GM21723 (cell line): ENCODE results near the gene DNAJC12.
"Not testable (repeated sequence)": the region's sequence is repeated elsewhere in the genome, so short reads cannot be mapped to it uniquely, and the experiment has no call there.

ENCODE experiments used
- ATAC-seq: cut with Tn5 transposase; IDR thresholded peaks from one replicate; pipeline ENCODE4 v1.9.1; 2021; ENCODE audit warnings: mild to moderate bottlenecking, moderate library complexity; ENCODE audit not compliant: unreplicated experiment

The DNAJC12 gene

DNA sequence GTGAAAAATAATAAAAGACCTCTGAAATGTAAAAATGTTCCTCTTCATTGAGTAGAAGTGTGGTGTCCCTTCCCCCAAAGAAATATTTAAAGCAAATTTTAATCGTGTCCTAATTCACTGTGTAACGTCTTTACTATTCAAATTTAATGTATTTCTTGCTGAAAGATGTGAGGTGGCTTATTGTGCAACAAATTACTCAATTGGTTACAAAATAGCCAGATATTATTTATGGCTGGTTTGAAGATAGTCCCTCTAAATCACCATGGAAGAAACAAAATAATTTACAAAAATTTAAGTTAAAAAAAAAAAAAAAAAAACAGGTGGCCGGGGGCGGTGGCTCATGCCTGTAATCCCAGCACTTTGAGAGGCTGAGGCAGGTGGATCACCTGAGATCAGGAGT, 43.7 kb downstream of the DNAJC12 start:
- no peak for ATAC-seq

DNA sequence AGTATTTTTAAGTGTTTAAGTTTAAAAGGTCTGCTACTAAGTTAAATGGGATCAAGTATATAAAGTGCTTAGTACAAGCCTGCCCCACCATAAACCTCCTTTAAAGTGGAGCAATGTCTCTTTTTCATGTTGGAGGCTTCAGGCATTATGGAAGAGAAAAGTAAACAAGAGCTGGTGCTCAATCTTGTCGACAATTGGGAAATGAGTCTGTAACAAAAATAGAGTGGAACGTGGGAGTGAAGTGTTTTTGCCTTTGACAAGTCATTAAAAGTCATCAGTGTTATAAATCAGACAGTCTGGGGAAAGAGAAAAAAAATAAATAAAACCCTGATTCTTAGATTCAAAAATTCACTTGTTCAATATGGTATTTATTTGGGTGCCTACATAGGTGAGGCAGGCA, 44.7 kb downstream of the DNAJC12 start:
- ATAC-seq = no peak

DNA sequence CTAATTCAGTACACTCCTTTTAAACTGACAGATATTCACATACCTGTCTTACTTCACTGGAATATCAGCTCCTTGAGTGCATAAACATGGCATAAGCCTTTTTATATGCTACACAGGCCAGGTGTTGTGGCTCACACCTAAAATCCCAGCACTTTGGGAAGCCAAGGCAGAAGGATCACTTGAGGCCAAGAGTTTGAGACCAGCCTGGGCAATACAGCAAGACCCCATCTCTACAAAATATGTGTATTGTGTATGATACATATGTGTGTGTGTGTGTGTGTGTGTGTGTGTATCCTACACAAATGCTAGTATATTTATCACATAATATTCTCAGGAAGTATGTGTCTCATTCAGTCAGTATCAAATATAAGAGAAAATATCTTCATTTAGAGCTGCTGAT, 45.3 kb downstream of the DNAJC12 start:
- ATAC-seq = no peak

GRCh38 chr10:67790534-67791408, 47.2 kb downstream of the DNAJC12 start:
- no peak for ATAC-seq

DNA sequence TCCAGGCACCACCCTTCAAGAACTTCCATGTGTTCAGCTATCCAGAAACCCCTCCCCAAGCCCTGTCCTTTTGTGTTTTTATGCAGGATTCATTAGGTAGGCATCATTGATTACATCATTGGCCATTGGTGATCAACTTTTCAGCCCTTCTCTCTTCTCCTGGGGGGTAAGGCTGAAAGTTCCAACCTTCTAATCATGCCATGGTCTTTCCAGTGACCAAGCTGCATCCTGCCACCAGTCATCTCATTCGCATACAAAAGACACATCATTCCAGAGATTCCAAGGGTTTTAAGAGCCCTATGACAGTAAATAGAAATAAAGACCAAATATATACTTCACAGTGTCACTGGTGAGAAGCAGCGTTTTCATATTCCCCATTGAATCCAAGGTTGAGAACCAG, 48.2 kb downstream of the DNAJC12 start:
- no peak for ATAC-seq

DNA sequence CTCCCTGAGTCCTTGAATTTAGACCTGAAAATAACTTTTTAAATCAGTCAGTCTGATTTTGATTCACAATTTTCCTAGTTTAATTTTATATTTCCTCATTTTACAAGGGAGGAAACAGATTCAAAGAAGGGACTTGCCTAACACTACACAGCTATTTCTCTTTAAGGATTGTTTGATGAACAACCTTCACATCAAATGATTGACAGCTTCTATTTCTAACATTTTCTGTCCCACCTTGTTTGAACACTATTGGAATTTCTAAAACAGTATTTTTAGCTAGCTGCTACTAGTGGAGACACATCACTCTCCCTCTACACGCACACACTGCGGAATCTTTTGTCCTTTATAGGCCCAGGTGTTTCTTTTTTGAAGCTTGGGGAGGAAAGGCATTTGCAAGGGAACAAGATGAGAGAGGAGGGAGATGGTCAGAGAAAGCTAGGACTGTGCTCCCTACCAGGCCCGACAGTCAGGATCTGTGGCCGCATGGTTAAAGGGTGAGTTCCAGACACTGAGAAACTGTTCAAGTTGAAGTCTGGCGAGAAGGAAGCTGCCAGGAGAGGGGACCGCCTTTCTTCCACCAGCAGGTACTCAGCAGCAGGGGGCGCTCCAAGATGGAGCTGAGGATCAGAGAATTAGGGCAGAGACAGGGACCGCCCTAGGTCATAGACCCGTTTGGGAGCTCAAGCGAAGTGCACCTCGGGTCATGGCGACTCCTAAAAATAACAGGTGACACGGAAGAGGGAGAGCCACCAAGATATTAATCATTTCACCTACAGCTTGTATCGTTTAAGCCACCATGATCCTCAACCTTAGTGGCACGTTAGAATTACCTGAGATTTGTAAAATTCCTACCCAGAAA, 49.7 kb downstream of the DNAJC12 start:
- ATAC-seq = peak; percentile 83

- no peak for ATAC-seq
These were observed 52.9 kb downstream of the DNAJC12 start for GRCh38 chr10:67785098-67785497.

DNA sequence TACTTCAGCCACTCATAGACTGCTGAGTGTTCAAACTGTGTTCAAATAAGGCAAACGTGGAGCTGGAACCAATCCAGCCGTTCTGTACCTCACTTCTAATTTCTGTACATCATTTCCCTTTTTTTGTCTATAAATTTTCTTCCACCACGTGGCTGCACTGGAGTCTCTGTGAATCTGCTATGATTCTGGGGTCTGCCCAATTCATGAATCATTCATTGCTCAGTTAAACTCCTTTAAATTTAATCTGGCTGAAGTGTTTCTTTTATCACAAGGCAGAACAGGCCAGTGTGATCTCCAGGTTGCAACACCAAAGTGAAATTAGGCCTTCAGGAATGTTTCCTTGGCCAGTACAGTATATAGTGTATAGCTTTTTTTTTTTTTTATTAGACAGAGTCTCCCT, 53.5 kb downstream of the DNAJC12 start:
- ATAC-seq = no peak

DNA sequence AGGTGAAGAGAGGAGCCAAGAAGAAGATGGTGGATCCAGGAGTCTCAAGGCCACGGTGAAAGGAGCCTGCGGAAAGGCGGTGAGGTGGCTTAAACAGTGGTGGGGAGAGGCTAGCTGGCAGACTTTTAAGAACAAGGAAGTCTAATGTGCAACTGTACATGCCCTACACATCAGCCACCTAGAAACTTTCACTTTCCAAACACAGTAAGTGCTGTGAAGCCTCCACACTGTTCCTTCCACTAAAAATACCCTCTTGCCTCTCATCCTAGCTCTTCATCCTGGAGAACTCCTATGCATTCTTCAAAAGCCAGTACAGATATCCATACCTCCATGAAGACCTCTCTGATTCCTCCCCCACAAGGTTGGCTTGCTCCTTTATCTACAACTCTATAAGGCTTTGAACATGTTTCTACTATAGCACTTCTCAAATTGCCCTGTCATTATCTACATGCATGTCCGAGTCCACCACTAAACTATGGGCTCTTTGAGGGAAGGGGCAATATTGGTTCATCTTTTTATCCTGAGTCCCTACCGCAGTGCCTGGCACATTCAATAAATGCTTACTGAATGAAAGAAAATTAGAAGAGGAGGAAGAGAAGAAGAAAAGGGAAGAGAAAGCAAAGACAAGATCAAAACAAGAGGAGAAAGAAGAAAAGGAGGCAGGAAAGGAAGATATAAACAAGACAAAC, 54.2 kb downstream of the DNAJC12 start:
- peak; percentile 41 for ATAC-seq

DNA sequence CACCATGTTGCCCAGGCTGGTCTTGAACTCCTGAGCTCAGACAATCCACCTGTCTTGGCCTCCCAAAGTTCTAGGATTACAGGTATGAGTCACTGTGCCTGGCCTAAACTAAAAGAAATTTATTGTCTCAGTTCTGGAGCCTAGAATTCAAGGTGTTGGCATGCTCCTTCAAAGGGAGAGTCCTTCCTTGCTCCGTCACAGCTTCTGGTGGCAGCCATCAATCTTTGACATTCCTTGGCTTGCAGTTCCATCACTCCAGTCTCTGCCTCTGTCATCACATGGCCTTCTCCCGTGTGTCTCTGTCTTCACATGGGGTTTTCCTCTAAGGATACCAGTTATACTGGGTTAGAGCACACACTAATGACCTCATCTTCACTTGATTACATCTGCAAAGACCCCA, 55.5 kb downstream of the DNAJC12 start:
- no peak for ATAC-seq

GRCh38 chr10:67780759-67781538, 57.0 kb downstream of the DNAJC12 start:
- ATAC-seq = peak; percentile 83

GRCh38 chr10:67780204-67780621, 57.8 kb downstream of the DNAJC12 start:
- ATAC-seq = not testable (repeated sequence)

GRCh38 chr10:67779465-67780203, 58.4 kb downstream of the DNAJC12 start:
- peak; percentile 44 for ATAC-seq

DNA sequence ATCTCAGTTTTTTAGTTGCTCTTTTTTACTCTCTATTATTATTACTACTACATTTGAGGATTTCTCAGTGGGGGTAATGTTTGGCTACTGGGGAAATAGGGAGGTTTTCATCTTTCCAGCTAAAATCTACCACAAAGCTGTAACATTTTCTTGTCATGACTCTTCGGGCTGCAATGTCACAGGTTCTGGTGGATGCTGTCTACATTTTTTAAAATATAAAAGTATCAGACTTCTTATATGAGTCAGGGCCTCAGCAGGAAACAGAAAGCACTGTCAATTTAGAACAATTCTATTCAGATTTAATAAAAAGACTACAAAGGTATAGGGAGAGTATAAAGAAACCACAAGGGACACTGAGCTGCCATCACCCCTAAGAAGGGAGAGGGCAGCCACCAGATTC, 61.6 kb downstream of the DNAJC12 start:
- ATAC-seq = no peak

GRCh38 chr10:67775279-67775678, 62.7 kb downstream of the DNAJC12 start:
- ATAC-seq = no peak

DNA sequence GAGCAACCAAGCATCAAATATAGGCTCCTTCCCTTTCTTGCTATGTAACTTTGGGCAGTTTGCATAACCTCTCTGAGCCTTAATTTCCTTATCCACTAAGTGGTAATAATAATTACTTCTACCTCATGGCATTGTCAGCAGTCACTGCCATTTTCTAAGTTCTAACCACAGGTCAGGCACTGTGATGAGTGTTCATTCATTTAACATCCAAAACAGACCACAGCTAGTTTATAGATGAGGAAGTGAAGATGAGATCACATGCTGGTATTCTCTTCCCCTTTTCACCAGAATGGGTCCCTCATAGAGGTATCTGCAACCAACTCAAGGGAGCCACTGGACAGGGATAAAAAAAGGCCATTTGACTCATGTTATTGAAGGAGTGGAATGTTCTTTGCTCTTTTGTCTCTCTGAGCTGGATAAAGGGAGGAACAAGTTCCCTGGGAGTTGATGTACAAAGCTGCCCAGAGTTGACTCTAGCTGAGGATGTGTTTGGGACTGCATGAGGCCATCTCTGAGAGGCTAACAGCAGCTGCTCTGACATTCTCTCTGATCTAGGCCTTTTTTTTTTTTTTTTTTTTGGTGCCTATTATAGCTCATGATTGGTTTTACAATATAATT, 65.0 kb downstream of the DNAJC12 start:
- ATAC-seq = peak; percentile 95

GRCh38 chr10:67772151-67772550, 65.8 kb downstream of the DNAJC12 start:
- ATAC-seq = no peak

DNA sequence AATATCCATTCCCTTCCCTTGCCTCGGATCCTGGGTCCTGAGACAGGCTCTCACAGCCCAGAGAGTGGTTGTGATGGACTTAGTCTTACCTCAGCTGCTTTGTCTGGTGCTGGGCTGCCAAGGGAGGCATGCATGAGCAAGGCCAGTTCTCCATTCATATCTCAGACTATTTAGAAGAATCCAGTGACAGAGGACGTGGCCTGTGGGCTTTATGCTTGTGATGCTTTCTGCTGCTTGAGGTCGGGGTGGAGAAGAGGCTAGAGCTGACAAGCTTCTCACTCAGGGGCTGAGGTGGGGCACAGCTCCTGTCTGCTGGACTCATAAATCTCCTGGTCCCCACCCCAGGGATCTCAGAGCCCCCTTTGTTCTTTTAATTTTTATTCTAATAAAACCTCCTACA, 66.8 kb downstream of the DNAJC12 start:
- peak; percentile 2 for ATAC-seq

GRCh38 chr10:67770537-67770936, 67.5 kb downstream of the DNAJC12 start:
- peak; percentile 77 for ATAC-seq
